ENCODE measurements around the gene RAMP3.
"Not testable (repeated sequence)": the region's sequence is repeated elsewhere in the genome, so short reads cannot be mapped to it uniquely, and the experiment has no call there.

The RAMP3 gene

GRCh38 chr7:45196374-45196773 is 38.8 kb downstream of the RAMP3 start:
- no peak for DNase-seq (ENCODE audit: low read depth)

- DNase-seq (ENCODE audit: low read depth) = no peak
Observed at GRCh38 chr7:45197461-45197860, 39.9 kb downstream of the RAMP3 start.

- no peak for DNase-seq (ENCODE audit: low read depth)
Observed at GRCh38 chr7:45198986-45199385, 41.4 kb downstream of the RAMP3 start.

- DNase-seq (ENCODE audit: low read depth) = no peak
Observed at GRCh38 chr7:45199506-45199905, 41.9 kb downstream of the RAMP3 start.

GRCh38 chr7:45202625-45203024 is 45.0 kb downstream of the RAMP3 start:
- DNase-seq (ENCODE audit: low read depth) = no peak

GRCh38 chr7:45203036-45203435 is 45.4 kb downstream of the RAMP3 start:
- DNase-seq (ENCODE audit: low read depth) = no peak

- DNase-seq (ENCODE audit: low read depth) = no peak
Observed at GRCh38 chr7:45203459-45203858, 45.9 kb downstream of the RAMP3 start.

- DNase-seq (ENCODE audit: low read depth) = no peak
Observed at GRCh38 chr7:45203936-45204445, 46.4 kb downstream of the RAMP3 start.

GRCh38 chr7:45206266-45206665 is 48.7 kb downstream of the RAMP3 start:
- DNase-seq (ENCODE audit: low read depth) = not testable (repeated sequence)

GRCh38 chr7:45209909-45210308 is 52.3 kb downstream of the RAMP3 start:
- not testable (repeated sequence) for DNase-seq (ENCODE audit: low read depth)

GRCh38 chr7:45211066-45211465 is 53.5 kb downstream of the RAMP3 start:
- DNase-seq (ENCODE audit: low read depth) = no peak

GRCh38 chr7:45211958-45212357 is 54.4 kb downstream of the RAMP3 start:
- DNase-seq (ENCODE audit: low read depth) = no peak

- DNase-seq (ENCODE audit: low read depth) = no peak
Observed at GRCh38 chr7:45212606-45213005, 55.0 kb downstream of the RAMP3 start.

GRCh38 chr7:45215601-45216062 is 58.0 kb downstream of the RAMP3 start:
- no peak for DNase-seq (ENCODE audit: low read depth)

- no peak for DNase-seq (ENCODE audit: low read depth)
Observed at GRCh38 chr7:45216181-45216580, 58.6 kb downstream of the RAMP3 start.

GRCh38 chr7:45216622-45217165 is 59.1 kb downstream of the RAMP3 start:
- DNase-seq (ENCODE audit: low read depth) = no peak

GRCh38 chr7:45217358-45217757 is 59.8 kb downstream of the RAMP3 start:
- no peak for DNase-seq (ENCODE audit: low read depth)

- DNase-seq (ENCODE audit: low read depth) = no peak
Observed at GRCh38 chr7:45219130-45219529, 61.5 kb downstream of the RAMP3 start.

GRCh38 chr7:45219801-45220435 is 62.3 kb downstream of the RAMP3 start:
- no peak for DNase-seq (ENCODE audit: low read depth)

GRCh38 chr7:45220846-45221618 is 63.4 kb downstream of the RAMP3 start:
- no peak for DNase-seq (ENCODE audit: low read depth)

GRCh38 chr7:45221896-45222604 is 64.5 kb downstream of the RAMP3 start:
- no peak for DNase-seq (ENCODE audit: low read depth)

GRCh38 chr7:45223078-45223477 is 65.5 kb downstream of the RAMP3 start:
- no peak for DNase-seq (ENCODE audit: low read depth)
